HL-60 (cell line): ENCODE data around the gene KHDC4.

ENCODE experiments used
- CTCF ChIP-seq: IDR thresholded peaks from one replicate; pipeline ENCODE4 v1.5.1; 2011; ENCODE audit warnings: low read length, control low read depth, inconsistent platforms; ENCODE audit not compliant: insufficient read depth
- GABPA ChIP-seq: IDR thresholded peaks from 2 replicates; pipeline ENCODE4 v1.6.1; 2012; ENCODE audit warnings: low read depth
- POLR2AphosphoS5 ChIP-seq: IDR thresholded peaks from 2 replicates; pipeline ENCODE4 v1.6.1; 2012; ENCODE audit warnings: low read depth
- TF ChIP-seq, protein P1 (sequence below): IDR thresholded peaks from 2 replicates; pipeline ENCODE4 v1.6.1; 2012; ENCODE audit warnings: low read depth; ENCODE audit not compliant: insufficient replicate concordance

DNA sequence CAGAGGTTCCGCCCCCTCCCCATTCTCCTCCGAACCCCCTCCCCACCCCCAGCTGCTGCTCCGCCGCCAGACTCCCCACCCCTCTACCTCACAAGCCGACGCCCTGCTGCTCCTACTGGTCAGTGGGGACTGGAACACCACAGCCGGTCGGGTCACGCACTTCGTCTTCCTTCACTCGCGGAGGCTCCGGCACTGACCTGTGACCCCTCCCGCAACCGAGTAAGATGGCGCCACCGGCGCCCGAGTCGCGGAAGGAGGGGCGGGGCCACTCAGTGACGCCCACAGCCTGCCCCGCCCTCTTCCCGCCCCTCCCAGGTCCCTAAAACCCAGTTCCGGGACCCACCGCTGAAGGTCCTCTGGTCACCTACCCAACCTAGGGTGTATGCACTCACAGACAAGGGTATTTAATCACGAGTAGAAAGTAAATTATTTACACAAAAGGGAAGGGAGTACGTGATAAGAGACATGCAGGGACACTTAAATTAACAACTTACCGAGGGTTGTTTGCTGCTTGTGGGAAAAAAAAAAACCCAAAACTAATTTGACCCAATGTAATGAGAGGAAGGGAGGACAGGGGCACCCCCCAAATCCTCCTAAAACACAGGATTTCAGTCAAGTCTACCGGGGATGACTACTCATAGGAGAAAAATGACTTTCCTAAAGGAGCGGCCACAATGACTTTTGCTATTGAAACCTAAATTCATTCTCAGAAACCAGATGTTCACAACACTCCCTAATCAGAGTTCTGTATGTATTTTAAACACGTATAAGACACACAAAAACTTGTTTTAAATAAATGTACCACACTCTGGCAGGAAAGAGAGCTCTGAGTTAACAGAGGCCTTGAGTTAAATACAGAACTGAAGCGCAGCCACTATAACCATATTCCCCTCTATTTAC lies 22.8 kb downstream of the KHDC4 start, which contains the start of gene RIT1:
- TF ChIP-seq GABPA (no peak), CTCF (no peak), POLR2AphosphoS5 (peak; percentile 90)
- TF ChIP-seq, protein P1, sequence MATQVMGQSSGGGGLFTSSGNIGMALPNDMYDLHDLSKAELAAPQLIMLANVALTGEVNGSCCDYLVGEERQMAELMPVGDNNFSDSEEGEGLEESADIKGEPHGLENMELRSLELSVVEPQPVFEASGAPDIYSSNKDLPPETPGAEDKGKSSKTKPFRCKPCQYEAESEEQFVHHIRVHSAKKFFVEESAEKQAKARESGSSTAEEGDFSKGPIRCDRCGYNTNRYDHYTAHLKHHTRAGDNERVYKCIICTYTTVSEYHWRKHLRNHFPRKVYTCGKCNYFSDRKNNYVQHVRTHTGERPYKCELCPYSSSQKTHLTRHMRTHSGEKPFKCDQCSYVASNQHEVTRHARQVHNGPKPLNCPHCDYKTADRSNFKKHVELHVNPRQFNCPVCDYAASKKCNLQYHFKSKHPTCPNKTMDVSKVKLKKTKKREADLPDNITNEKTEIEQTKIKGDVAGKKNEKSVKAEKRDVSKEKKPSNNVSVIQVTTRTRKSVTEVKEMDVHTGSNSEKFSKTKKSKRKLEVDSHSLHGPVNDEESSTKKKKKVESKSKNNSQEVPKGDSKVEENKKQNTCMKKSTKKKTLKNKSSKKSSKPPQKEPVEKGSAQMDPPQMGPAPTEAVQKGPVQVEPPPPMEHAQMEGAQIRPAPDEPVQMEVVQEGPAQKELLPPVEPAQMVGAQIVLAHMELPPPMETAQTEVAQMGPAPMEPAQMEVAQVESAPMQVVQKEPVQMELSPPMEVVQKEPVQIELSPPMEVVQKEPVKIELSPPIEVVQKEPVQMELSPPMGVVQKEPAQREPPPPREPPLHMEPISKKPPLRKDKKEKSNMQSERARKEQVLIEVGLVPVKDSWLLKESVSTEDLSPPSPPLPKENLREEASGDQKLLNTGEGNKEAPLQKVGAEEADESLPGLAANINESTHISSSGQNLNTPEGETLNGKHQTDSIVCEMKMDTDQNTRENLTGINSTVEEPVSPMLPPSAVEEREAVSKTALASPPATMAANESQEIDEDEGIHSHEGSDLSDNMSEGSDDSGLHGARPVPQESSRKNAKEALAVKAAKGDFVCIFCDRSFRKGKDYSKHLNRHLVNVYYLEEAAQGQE: no peak
